IMR-90 (cell line): Measurements from ENCODE around the gene SF3A1. TPM values are rescaled to one million over a fixed set of nuclear protein-coding genes. Genes with fewer than 3 reads are reported as not detected.

Experiments
- ATAC-seq: fragments of 200-7000 bp; cut with Tn5 transposase; 2 replicates; pipeline ENCODE4 v1.9.1; 2020; ENCODE audit warnings: low read depth, mild to moderate bottlenecking, moderate library complexity
- BruUV-seq: library from RNA; stranded (reverse); fragments of 400-500 nt; replicated peaks from 2 replicates; lab custom pipeline; 2021; lab: Mats Ljungman, UMichigan
- CTCF ChIA-PET: fragments of 300-600 bp; formaldehyde crosslinking; extraction: SDS; loops from one replicate; lab custom pipeline; 2021; ENCODE audit warnings: antibody characterized with exemption; lab: Yijun Ruan, JAX
- POLR2A ChIA-PET: fragments of 300-600 bp; sonication (Branson Sonifier 250); formaldehyde crosslinking; loops from one replicate; lab custom pipeline; 2022; ENCODE audit warnings: antibody characterized with exemption; ENCODE audit not compliant: unreplicated experiment; lab: Charles Lee
- DNase-seq: peaks from one replicate; pipeline ENCODE4 v3.0.0; 2013
- H2AFZ ChIP-seq: replicated peaks from 2 replicates; pipeline ENCODE3; 2013; ENCODE audit warnings: low read length, mild to moderate bottlenecking; ENCODE audit not compliant: poor library complexity
- H2AK5ac ChIP-seq: 2 replicates; pipeline ENCODE4 v1.6.1; 2013; ENCODE audit warnings: low read depth, low read length, inconsistent platforms
- H2AK9ac ChIP-seq: replicated peaks from 2 replicates; pipeline ENCODE3; 2013; ENCODE audit warnings: mild to moderate bottlenecking, low read depth, low read length, moderate library complexity; ENCODE audit not compliant: poor library complexity
- H2BK120ac ChIP-seq: 2 replicates; pipeline ENCODE4 v1.6.1; 2013; ENCODE audit warnings: low read depth, low read length, inconsistent platforms
- H2BK15ac ChIP-seq: 3 replicates; pipeline ENCODE4 v1.6.1; 2013; ENCODE audit warnings: low read depth, low read length, inconsistent platforms
- H2BK20ac ChIP-seq: 2 replicates; pipeline ENCODE4 v1.6.1; 2013; ENCODE audit warnings: low read depth, mild to moderate bottlenecking, inconsistent platforms, low read length, moderate library complexity
- H2BK5ac ChIP-seq: 2 replicates; pipeline ENCODE4 v1.6.1; 2013; ENCODE audit warnings: mild to moderate bottlenecking, low read depth, low read length, inconsistent platforms; ENCODE audit not compliant: poor library complexity, severe bottlenecking
- H3K14ac ChIP-seq: replicated peaks from 2 replicates; pipeline ENCODE4 v1.6.1; 2013; ENCODE audit warnings: low read depth, low read length, inconsistent platforms
- H3K18ac ChIP-seq: 2 replicates; pipeline ENCODE4 v1.6.1; 2013; ENCODE audit warnings: low read depth, low read length, control low read depth
- H3K23ac ChIP-seq: 2 replicates; pipeline ENCODE4 v1.6.1; 2013; ENCODE audit warnings: low read depth, low read length, inconsistent platforms
- H3K27ac ChIP-seq: 2 replicates; pipeline ENCODE4 v1.5.1; 2013; ENCODE audit warnings: mild to moderate bottlenecking, control low read depth, low read length; ENCODE audit not compliant: insufficient read depth
- H3K27me3 ChIP-seq: 2 replicates; pipeline ENCODE4 v1.6.1; 2013; ENCODE audit warnings: low read length; ENCODE audit not compliant: control insufficient read depth, insufficient read depth
- H3K36me3 ChIP-seq: 2 replicates; pipeline ENCODE4 v1.6.1; 2013; ENCODE audit warnings: low read length, mixed read lengths; ENCODE audit not compliant: control insufficient read depth, insufficient read depth
- H3K4ac ChIP-seq: 2 replicates; pipeline ENCODE4 v1.6.1; 2013; ENCODE audit warnings: low read depth, low read length, inconsistent platforms
- H3K4me1 ChIP-seq: 2 replicates; pipeline ENCODE4 v1.6.1; 2013; ENCODE audit warnings: low read length, mixed read lengths; ENCODE audit not compliant: control insufficient read depth, insufficient read depth
- H3K4me2 ChIP-seq: 2 replicates; pipeline ENCODE4 v1.6.1; 2013; ENCODE audit warnings: low read depth, mild to moderate bottlenecking, control low read depth, low read length, moderate library complexity
- H3K4me3 ChIP-seq: 2 replicates; pipeline ENCODE4 v1.5.1; 2013; ENCODE audit warnings: low read depth, mild to moderate bottlenecking, control low read depth, low read length, moderate library complexity; ENCODE audit not compliant: insufficient read depth
- H3K56ac ChIP-seq: 2 replicates; pipeline ENCODE4 v1.6.1; 2013; ENCODE audit warnings: low read length, inconsistent platforms; ENCODE audit not compliant: insufficient read depth; ENCODE audit errors: extremely low read depth
- H3K79me1 ChIP-seq, 2 experiments: 2 replicates each; pipeline ENCODE4 v1.6.1; 2013; ENCODE audit warnings: low read length in 2 of 2, inconsistent platforms in 1 of 2, low read depth in 1 of 2
- H3K9ac ChIP-seq: 2 replicates; pipeline ENCODE4 v1.6.1; 2013; ENCODE audit warnings: low read depth, low read length, control low read depth
- H3K9me1 ChIP-seq: 2 replicates; pipeline ENCODE4 v1.6.1; 2013; ENCODE audit warnings: low read length, inconsistent platforms; ENCODE audit not compliant: insufficient read depth
- H3K9me3 ChIP-seq: 2 replicates; pipeline ENCODE4 v1.6.1; 2013; ENCODE audit warnings: low read length; ENCODE audit not compliant: control insufficient read depth, insufficient read depth
- H4K20me1 ChIP-seq: 2 replicates; pipeline ENCODE4 v1.6.1; 2013; ENCODE audit warnings: low read length, inconsistent platforms; ENCODE audit not compliant: insufficient read depth
- H4K5ac ChIP-seq: 2 replicates; pipeline ENCODE4 v1.6.1; 2013; ENCODE audit warnings: mild to moderate bottlenecking, low read depth, low read length, control low read depth
- H4K8ac ChIP-seq, 2 experiments: 2 replicates each; pipeline ENCODE4 v1.6.1; 2013; ENCODE audit warnings: low read depth in 2 of 2, low read length in 2 of 2, control low read depth in 1 of 2, inconsistent platforms in 1 of 2
- H4K91ac ChIP-seq: 2 replicates; pipeline ENCODE4 v1.6.1; 2013; ENCODE audit warnings: low read depth, low read length, inconsistent platforms; ENCODE audit not compliant: insufficient read depth
- CEBPB ChIP-seq: IDR thresholded peaks from 2 replicates; pipeline ENCODE4 v1.6.1; 2012; ENCODE audit warnings: low read depth, low read length, improper control_type of control experiment
- CHD1 ChIP-seq: IDR thresholded peaks from 2 replicates; pipeline ENCODE4 v1.6.1; 2012; ENCODE audit warnings: low read depth, low read length, improper control_type of control experiment
- MAFK ChIP-seq: IDR thresholded peaks from 2 replicates; pipeline ENCODE4 v1.6.1; 2012; ENCODE audit warnings: low read depth, low read length, improper control_type of control experiment
- POLR2A ChIP-seq: IDR thresholded peaks from 2 replicates; pipeline ENCODE4 v1.6.1; 2012; ENCODE audit warnings: mild to moderate bottlenecking, low read depth, low read length
- RAD21 ChIP-seq: IDR thresholded peaks from 2 replicates; pipeline ENCODE4 v1.6.1; 2012; ENCODE audit warnings: low read length, improper control_type of control experiment
- RCOR1 ChIP-seq: IDR thresholded peaks from 2 replicates; pipeline ENCODE4 v1.6.1; 2012; ENCODE audit warnings: mild to moderate bottlenecking, low read length, improper control_type of control experiment; ENCODE audit not compliant: insufficient replicate concordance
- WGBS, 2 experiments: methylation state at CpG; one replicate each; pipeline versions ENCODE4 v1.1.5 to v1.1.7; 2013; ENCODE audit warnings: missing lambda C conversion rate in 2 of 2; ENCODE audit not compliant: insufficient read length in 1 of 2; ENCODE audit errors: extremely low coverage in 2 of 2; 5-methylcytosine and 5-hydroxymethylcytosine counted together
- dilution Hi-C: fragments of 300-500 bp; cut with HindIII; formaldehyde crosslinking; loops from one replicate; pipeline ENCODE4 v1.14.3; 2018; ENCODE audit warnings: low sequenced_read_pairs; ENCODE audit not compliant: unreplicated experiment
- in situ Hi-C: fragments of 300-500 bp; cut with MboI; formaldehyde crosslinking; loops from 3 replicates; pipeline ENCODE4 v1.14.3; 2019; ENCODE audit warnings: low sequenced_read_pairs, inconsistent platforms, mixed read lengths
- intact Hi-C: fragments of 100-400 bp; cut with micrococcal nuclease; formaldehyde crosslinking; loops from 2 replicates; pipeline ENCODE4 v1.10.0; 2022
- polyA plus RNA-seq, 3 experiments: library from polyadenylated mRNA; depleted of rRNA; stranded (reverse); fragments of >200 nt; gene quantifications; 2 replicates each; pipeline ENCODE4 v1.2.3, GENCODE V29; 2012; ENCODE audit warnings: low replicate concordance in 1 of 3
- total RNA-seq: library from RNA; depleted of rRNA; stranded (reverse); fragments of >200 nt; gene quantifications from 2 replicates; pipeline ENCODE4 v1.2.3, GENCODE V29; 2012
- TF ChIP-seq, protein P1 (sequence below): fragments of 150-350 bp; IDR thresholded peaks from 2 replicates; pipeline ENCODE4 v1.6.1; 2016; ENCODE audit warnings: low read depth, mild to moderate bottlenecking, low read length, moderate library complexity, borderline replicate concordance

The SF3A1 gene
- total and polyA plus RNA-seq, 2 of the 4 experiments (the other 2 are of a cell fraction), result 36.9 to 67.2 TPM

DNA sequence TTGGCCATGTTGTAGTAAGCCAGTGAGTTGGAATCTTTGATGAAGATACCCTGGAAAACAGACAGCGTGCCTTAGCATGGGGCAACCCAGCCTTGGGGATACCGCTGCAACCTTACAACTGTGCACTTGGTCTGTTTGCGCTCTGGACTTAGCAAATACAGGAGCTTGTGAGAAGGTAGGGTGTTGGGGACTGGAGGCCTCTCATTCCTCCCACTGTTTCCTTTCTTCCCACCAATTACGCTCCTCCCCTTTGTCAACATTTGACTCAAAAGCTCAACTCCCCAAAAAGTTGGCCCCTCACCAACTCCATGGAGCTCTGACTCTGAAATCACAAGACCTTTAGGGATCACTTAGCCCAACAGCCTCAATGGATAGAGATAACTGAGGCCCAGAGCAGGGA, 22.0 kb downstream of the SF3A1 start:
- no peak overlapping the region for H2AK5ac ChIP-seq
- CTCF ChIA-PET, result no interaction called here
- no CpG with 5 or more reads among the region's 4 CpGs for WGBS, 2 experiments
- no peak overlapping the region for H2BK15ac ChIP-seq
- H4K5ac ChIP-seq, result no peak overlapping the region
- TF ChIP-seq CHD1 (no peak), POLR2A (no peak), CEBPB (no peak), MAFK (no peak), RCOR1 (no peak), RAD21 (no peak)
- TF ChIP-seq, protein P1, sequence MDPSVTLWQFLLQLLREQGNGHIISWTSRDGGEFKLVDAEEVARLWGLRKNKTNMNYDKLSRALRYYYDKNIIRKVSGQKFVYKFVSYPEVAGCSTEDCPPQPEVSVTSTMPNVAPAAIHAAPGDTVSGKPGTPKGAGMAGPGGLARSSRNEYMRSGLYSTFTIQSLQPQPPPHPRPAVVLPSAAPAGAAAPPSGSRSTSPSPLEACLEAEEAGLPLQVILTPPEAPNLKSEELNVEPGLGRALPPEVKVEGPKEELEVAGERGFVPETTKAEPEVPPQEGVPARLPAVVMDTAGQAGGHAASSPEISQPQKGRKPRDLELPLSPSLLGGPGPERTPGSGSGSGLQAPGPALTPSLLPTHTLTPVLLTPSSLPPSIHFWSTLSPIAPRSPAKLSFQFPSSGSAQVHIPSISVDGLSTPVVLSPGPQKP, result no peak
- H3K4me3 ChIP-seq, result no peak overlapping the region
- no peak overlapping the region for H3K14ac ChIP-seq
- no peaks in the 10 kb centered on the region for H3K4me1 ChIP-seq
- H3K9me1 ChIP-seq, result peaks cover 11% of the 10 kb centered on the region
- H3K18ac ChIP-seq, result no peak overlapping the region
- BruUV-seq, result no TSS peak
- H3K23ac ChIP-seq, result no peak overlapping the region
- H3K36me3 ChIP-seq, result peaks cover 76% of the 10 kb centered on the region
- no peak overlapping the region for H4K8ac ChIP-seq
- H4K91ac ChIP-seq, result no peak overlapping the region
- H3K9me3 ChIP-seq, result no peaks in the 10 kb centered on the region
- dilution Hi-C loops (no loop called here), in situ Hi-C loops (no loop called here), intact Hi-C loops (no loop called here)
- no peak overlapping the region for H2BK120ac ChIP-seq
- no peak overlapping the region for H3K56ac ChIP-seq
- ATAC-seq, result no peak
- POLR2A ChIA-PET, result no interaction called here
- H3K27me3 ChIP-seq, result no peaks in the 10 kb centered on the region
- H2AFZ ChIP-seq, result no peak overlapping the region
- no peak overlapping the region for H3K27ac ChIP-seq
- H2BK20ac ChIP-seq, result no peak overlapping the region
- no peak overlapping the region for H2AK9ac ChIP-seq
- H3K4me2 ChIP-seq, result no peak overlapping the region
- H3K4ac ChIP-seq, result no peak overlapping the region
- no peak for DNase-seq
- H4K20me1 ChIP-seq, result 0 out of 2 replicates have a peak, but pooled peaks cover 3% of the 10 kb centered on the region
- no peak overlapping the region for H2BK5ac ChIP-seq
- H3K9ac ChIP-seq, result no peak overlapping the region
- peaks cover 2 to 11% of the 10 kb centered on the region in 2 experiments; a peak in 3 of 4 replicates for H3K79me1 ChIP-seq
